B cell (primary cell): ENCODE data around the gene MYCBP2. TPM values are rescaled to one million over a fixed set of nuclear protein-coding genes. Genes with fewer than 3 reads are reported as not detected.
"Not testable (repeated sequence)": the region's sequence is repeated elsewhere in the genome, so short reads cannot be mapped to it uniquely, and the experiment has no call there.

ENCODE experiments used
- ATAC-seq: fragments of 200-7000 bp; cut with Tn5 transposase; one replicate; pipeline ENCODE4 v1.10.0; 2021; ENCODE audit warnings: low read depth, mild to moderate bottlenecking, moderate number of reproducible peaks, moderate library complexity
- CTCF ChIA-PET: fragments of 350-600 bp; sonication (Branson Sonifier 250); formaldehyde crosslinking; loops from one replicate; lab custom pipeline; 2021; ENCODE audit warnings: antibody characterized with exemption, inconsistent platforms; lab: Charles Lee
- POLR2A ChIA-PET: fragments of 350-600 bp; sonication (Branson Sonifier 250); formaldehyde crosslinking; loops from one replicate; lab custom pipeline; 2021; ENCODE audit warnings: antibody characterized with exemption; lab: Charles Lee
- DNase-seq: peaks from one replicate; pipeline ENCODE4 v3.0.0; 2013
- H2AFZ ChIP-seq: 2 replicates; pipeline ENCODE4 v1.6.1; 2012; ENCODE audit warnings: mild to moderate bottlenecking, low read depth, low read length; ENCODE audit not compliant: insufficient read depth, poor library complexity, severe bottlenecking
- H3K27ac ChIP-seq, 2 donors: 1 replicate in 1 of 2; 2 replicates in 1 of 2; pipeline ENCODE4 v1.5.1; 2012 to 2013; ENCODE audit warnings: low read length in 2 of 2, mild to moderate bottlenecking in 2 of 2, moderate library complexity in 1 of 2
- H3K27me3 ChIP-seq, 4 experiments: fragments of 200-600 bp in 1 of 4; sonication (generic) in 1 of 4; replicated peaks in 1 of 4; 1 replicate in 2 of 4; 2 replicates in 2 of 4; pipeline versions ENCODE4 v1.6.1 to v1.7.0; 2013 to 2016; ENCODE audit warnings: low read length in 3 of 4, mild to moderate bottlenecking in 2 of 4, mixed read lengths in 1 of 4, moderate library complexity in 1 of 4; ENCODE audit not compliant: insufficient read depth in 4 of 4, control insufficient read depth in 3 of 4; ENCODE audit errors: control extremely low read depth in 1 of 4
- H3K36me3 ChIP-seq, 2 experiments: replicated peaks in 1 of 2; 1 replicate in 1 of 2; 2 replicates in 1 of 2; pipeline versions ENCODE4 v1.6.1 to v1.7.1; 2013; ENCODE audit warnings: low read length in 1 of 2; ENCODE audit not compliant: insufficient read depth in 2 of 2, control insufficient read depth in 1 of 2; ENCODE audit errors: control extremely low read depth in 1 of 2, extremely low read depth in 1 of 2
- H3K4me1 ChIP-seq, 2 donors: fragments of 200-600 bp in 1 of 2; sonication (generic) in 1 of 2; 1 replicate in 1 of 2; 2 replicates in 1 of 2; pipeline versions ENCODE4 v1.5.1 to v1.6.1; 2013 to 2017; ENCODE audit warnings: low read length in 2 of 2; ENCODE audit not compliant: control insufficient read depth in 2 of 2, insufficient read depth in 2 of 2
- H3K4me2 ChIP-seq: replicated peaks from 2 replicates; pipeline ENCODE3; 2012; ENCODE audit warnings: mild to moderate bottlenecking, low read depth, low read length; ENCODE audit not compliant: poor library complexity, severe bottlenecking
- H3K4me3 ChIP-seq, 5 experiments: fragments of 200-600 bp in 1 of 5; sonication (generic) in 1 of 5; 1 replicate in 3 of 5; 2 replicates in 2 of 5; pipeline versions ENCODE4 v1.5.1 to v1.7.0; 2011 to 2016; ENCODE audit warnings: low read length in 4 of 5, mild to moderate bottlenecking in 4 of 5, low read depth in 2 of 5, control low read depth in 1 of 5, moderate library complexity in 1 of 5; ENCODE audit not compliant: insufficient read depth in 1 of 5; ENCODE audit errors: control extremely low read depth in 1 of 5, extremely low read depth in 1 of 5
- H3K79me2 ChIP-seq: fragments of 200-600 bp; sonication (generic); one replicate; pipeline ENCODE4 v1.6.0; 2016; ENCODE audit warnings: low read length; ENCODE audit not compliant: control insufficient read depth, insufficient read depth
- H3K9ac ChIP-seq: fragments of 200-600 bp; sonication (generic); 2 replicates; pipeline ENCODE4 v1.6.1; 2017; ENCODE audit warnings: mild to moderate bottlenecking, low read length, moderate library complexity
- H3K9me3 ChIP-seq, 3 donors: one replicate each; pipeline versions ENCODE4 v1.6.1 to v1.7.1; 2013; ENCODE audit warnings: low read length in 2 of 3; ENCODE audit not compliant: control insufficient read depth in 2 of 3, insufficient read depth in 1 of 3; ENCODE audit errors: control extremely low read depth in 1 of 3
- H4K20me1 ChIP-seq: 2 replicates; pipeline ENCODE4 v1.6.0; 2012; ENCODE audit warnings: mild to moderate bottlenecking, low read length; ENCODE audit not compliant: insufficient read depth, control insufficient read depth, poor library complexity, severe bottlenecking
- H3K27ac Mint-ChIP-seq: one replicate; pipeline ENCODE4 v1.8.0; 2021; ENCODE audit warnings: mixed read lengths
- H3K27me3 Mint-ChIP-seq: one replicate; pipeline ENCODE4 v1.8.0; 2021; ENCODE audit warnings: mixed read lengths
- H3K4me1 Mint-ChIP-seq: one replicate; pipeline ENCODE4 v1.8.0; 2021; ENCODE audit warnings: mixed read lengths
- H3K4me3 Mint-ChIP-seq: one replicate; pipeline ENCODE4 v1.8.0; 2021; ENCODE audit warnings: mixed read lengths
- H3K9me3 Mint-ChIP-seq: one replicate; pipeline ENCODE4 v1.8.0; 2022; ENCODE audit warnings: mixed read lengths; ENCODE audit not compliant: insufficient read depth
- EZH2 ChIP-seq: IDR thresholded peaks from 2 replicates; pipeline ENCODE4 v1.6.1; 2012; ENCODE audit warnings: borderline replicate concordance, low read depth, mild to moderate bottlenecking, moderate library complexity, low read length; ENCODE audit not compliant: insufficient read depth, poor library complexity, severe bottlenecking
- WGBS: methylation state at CpG from one replicate; pipeline ENCODE4 v1.1.5; 2013; ENCODE audit warnings: missing lambda C conversion rate; ENCODE audit not compliant: insufficient coverage; 5-methylcytosine and 5-hydroxymethylcytosine counted together
- intact Hi-C: fragments of 100-400 bp; cut with micrococcal nuclease; formaldehyde crosslinking; loops from one replicate; pipeline ENCODE4 v1.10.0; 2022
- polyA plus RNA-seq: library from polyadenylated mRNA; depleted of rRNA; stranded (reverse); fragments of >200 nt; gene quantifications from 2 replicates; pipeline ENCODE4 v1.2.3, GENCODE V29; 2012
- total RNA-seq, 2 donors: library from RNA; stranded (reverse); fragments of 120-200 nt in 1 of 2; gene quantifications; 1 replicate in 1 of 2; 2 replicates in 1 of 2; pipeline versions ENCODE4 v1.2.3 to v1.2.4, GENCODE V29; 2013 to 2022
- TF ChIP-seq, protein P1 (sequence below): fragments of 200-600 bp; IDR thresholded peaks from one replicate; pipeline ENCODE4 v1.8.0; 2022; ENCODE audit warnings: antibody characterized with exemption, mild to moderate bottlenecking

The MYCBP2 gene
- total and polyA plus RNA-seq, 2 donors (not counting 1 experiment from before 2014, with no cell fraction given), result 84.0 to 237 TPM

GRCh38 chr13:77013853-77014542 is 312.9 kb downstream of the MYCBP2 start:
- Histone ChIP-seq H3K27me3 (no peaks in the 10 kb centered on the region), H3K79me2 (peaks cover 78% of the 10 kb centered on the region), H3K4me2 (no peak overlapping the region), H3K4me3 (no peak overlapping the region), H3K27ac (peak overlapping the region in 1 of 2 donors; percentile 33), H4K20me1 (peaks cover 52% of the 10 kb centered on the region), H3K36me3 (peaks cover 2 to 77% of the 10 kb centered on the region in 2 experiments), H2AFZ (no peak overlapping the region), H3K4me1 (no peaks in the 10 kb centered on the region), H3K9me3 (no peaks in the 10 kb centered on the region), H3K9ac (no peak overlapping the region)
- H3K9me3 Mint-ChIP-seq, result no peaks in the 10 kb centered on the region
- H3K4me1 Mint-ChIP-seq, result peaks cover 26% of the 10 kb centered on the region
- ChIA-PET CTCF (interaction anchor here (0.8 to 1.8 kb wide), 5 partner anchors 11 to 43 kb away, joined by 3 to 6 read pairs (median 3); no protein-coding TSS in a partner anchor), POLR2A (interaction anchor here (0.6 kb wide), 1 partner anchor 12 kb away, joined by 4 read pairs; no protein-coding TSS in a partner anchor)
- DNase-seq (no peak), ATAC-seq (no peak)
- TF ChIP-seq, protein P1, sequence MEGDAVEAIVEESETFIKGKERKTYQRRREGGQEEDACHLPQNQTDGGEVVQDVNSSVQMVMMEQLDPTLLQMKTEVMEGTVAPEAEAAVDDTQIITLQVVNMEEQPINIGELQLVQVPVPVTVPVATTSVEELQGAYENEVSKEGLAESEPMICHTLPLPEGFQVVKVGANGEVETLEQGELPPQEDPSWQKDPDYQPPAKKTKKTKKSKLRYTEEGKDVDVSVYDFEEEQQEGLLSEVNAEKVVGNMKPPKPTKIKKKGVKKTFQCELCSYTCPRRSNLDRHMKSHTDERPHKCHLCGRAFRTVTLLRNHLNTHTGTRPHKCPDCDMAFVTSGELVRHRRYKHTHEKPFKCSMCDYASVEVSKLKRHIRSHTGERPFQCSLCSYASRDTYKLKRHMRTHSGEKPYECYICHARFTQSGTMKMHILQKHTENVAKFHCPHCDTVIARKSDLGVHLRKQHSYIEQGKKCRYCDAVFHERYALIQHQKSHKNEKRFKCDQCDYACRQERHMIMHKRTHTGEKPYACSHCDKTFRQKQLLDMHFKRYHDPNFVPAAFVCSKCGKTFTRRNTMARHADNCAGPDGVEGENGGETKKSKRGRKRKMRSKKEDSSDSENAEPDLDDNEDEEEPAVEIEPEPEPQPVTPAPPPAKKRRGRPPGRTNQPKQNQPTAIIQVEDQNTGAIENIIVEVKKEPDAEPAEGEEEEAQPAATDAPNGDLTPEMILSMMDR, result no peak
- TF ChIP-seq EZH2, result no peak
- intact Hi-C loops, result no loop called here
- no peaks in the 10 kb centered on the region for H3K27me3 Mint-ChIP-seq
- no peak overlapping the region for H3K4me3 Mint-ChIP-seq
- WGBS, result no CpG with 5 or more reads among the region's 2 CpGs
- H3K27ac Mint-ChIP-seq, result no peak overlapping the region

GRCh38 chr13:77009719-77010118 is 317.2 kb downstream of the MYCBP2 start:
- H3K9me3 ChIP-seq, H3K4me1 ChIP-seq, H3K27me3 Mint-ChIP-seq, H3K9ac ChIP-seq, H3K27ac ChIP-seq, H3K27me3 ChIP-seq, H3K4me3 ChIP-seq, H3K9me3 Mint-ChIP-seq, H3K4me3 Mint-ChIP-seq, H3K27ac Mint-ChIP-seq, H3K4me2 ChIP-seq, POLR2A ChIA-PET, DNase-seq, CTCF ChIA-PET, H2AFZ ChIP-seq, ATAC-seq: not testable (repeated sequence)
- no CpG with 5 or more reads among the region's 5 CpGs for WGBS
- H3K4me1 Mint-ChIP-seq, result peaks cover 19% of the 10 kb centered on the region
- H4K20me1 ChIP-seq, result peaks cover 41% of the 10 kb centered on the region
- peaks cover 48% of the 10 kb centered on the region for H3K79me2 ChIP-seq
- H3K36me3 ChIP-seq, result peaks cover 0 to 66% of the 10 kb centered on the region in 2 experiments
- intact Hi-C loops, result loop anchor here (2.0 kb wide), 1 partner anchor 15 kb away; no protein-coding TSS in a partner anchor
